ENCODE measurements around the gene UGGT1. TPM values are rescaled to one million over a fixed set of nuclear protein-coding genes. Genes with fewer than 3 reads are reported as not detected.

UGGT1 gene
- total RNA-seq, 4 donors from 2014 or later = 43.1 to 66.5 (median 55.3) TPM

- TF ChIP-seq, protein P1, sequence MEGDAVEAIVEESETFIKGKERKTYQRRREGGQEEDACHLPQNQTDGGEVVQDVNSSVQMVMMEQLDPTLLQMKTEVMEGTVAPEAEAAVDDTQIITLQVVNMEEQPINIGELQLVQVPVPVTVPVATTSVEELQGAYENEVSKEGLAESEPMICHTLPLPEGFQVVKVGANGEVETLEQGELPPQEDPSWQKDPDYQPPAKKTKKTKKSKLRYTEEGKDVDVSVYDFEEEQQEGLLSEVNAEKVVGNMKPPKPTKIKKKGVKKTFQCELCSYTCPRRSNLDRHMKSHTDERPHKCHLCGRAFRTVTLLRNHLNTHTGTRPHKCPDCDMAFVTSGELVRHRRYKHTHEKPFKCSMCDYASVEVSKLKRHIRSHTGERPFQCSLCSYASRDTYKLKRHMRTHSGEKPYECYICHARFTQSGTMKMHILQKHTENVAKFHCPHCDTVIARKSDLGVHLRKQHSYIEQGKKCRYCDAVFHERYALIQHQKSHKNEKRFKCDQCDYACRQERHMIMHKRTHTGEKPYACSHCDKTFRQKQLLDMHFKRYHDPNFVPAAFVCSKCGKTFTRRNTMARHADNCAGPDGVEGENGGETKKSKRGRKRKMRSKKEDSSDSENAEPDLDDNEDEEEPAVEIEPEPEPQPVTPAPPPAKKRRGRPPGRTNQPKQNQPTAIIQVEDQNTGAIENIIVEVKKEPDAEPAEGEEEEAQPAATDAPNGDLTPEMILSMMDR (IDR thresholded peaks at IDR 0.05; ENCODE audit: low read depth) = no peak
Measured at GRCh38 chr2:128090575-128090944, 440 bp upstream of the UGGT1 start.

GRCh38 chr2:128091726-128092080 lies 703 bp downstream of the UGGT1 start:
- TF ChIP-seq, protein P1 (IDR thresholded peaks at IDR 0.05; ENCODE audit: low read depth) = no peak

DNA sequence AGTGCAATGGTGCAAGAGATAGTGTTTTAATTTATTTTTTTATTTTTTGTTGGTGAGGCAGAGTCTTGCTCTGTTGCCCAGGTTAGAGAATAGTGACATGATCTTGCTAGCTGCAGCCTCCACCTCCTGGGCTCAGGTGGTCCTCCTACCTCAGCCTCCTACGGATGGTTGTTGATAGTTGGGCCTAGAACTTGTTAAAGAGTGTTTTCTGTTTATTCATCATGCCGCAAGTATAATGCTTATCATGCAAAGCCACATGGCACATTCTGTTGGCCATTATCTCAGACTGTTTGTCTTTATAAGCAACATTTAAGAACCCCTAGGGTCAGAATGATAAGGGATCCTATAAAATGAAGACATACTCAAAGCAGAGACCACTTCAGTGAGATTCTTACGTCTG lies 1.7 kb downstream of the UGGT1 start:
- TF ChIP-seq, protein P1 (IDR thresholded peaks at IDR 0.05; ENCODE audit: low read depth) = no peak

DNA sequence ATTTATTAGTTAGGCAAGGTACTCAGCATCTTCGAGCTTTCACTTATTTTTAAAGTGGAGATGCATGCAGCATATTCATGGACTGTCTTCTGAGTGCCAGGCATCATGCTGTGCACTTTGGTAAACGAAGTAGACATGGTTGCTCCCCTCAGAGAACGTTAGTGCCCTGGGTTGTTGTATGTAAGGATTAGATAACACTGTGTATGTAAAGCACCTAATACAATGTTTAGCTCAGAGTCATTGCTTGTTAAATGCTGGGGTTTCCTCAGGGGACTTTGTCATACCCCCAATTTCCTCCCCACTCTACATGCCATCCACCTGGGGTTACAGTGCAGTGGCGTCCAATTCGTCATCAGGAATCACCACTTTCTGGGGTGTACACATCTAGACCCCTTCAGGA lies 2.8 kb downstream of the UGGT1 start:
- TF ChIP-seq, protein P1 (IDR thresholded peaks at IDR 0.05; ENCODE audit: low read depth) = no peak

GRCh38 chr2:128095201-128095600 lies 4.2 kb downstream of the UGGT1 start:
- TF ChIP-seq, protein P1 (IDR thresholded peaks at IDR 0.05; ENCODE audit: low read depth) = no peak

DNA sequence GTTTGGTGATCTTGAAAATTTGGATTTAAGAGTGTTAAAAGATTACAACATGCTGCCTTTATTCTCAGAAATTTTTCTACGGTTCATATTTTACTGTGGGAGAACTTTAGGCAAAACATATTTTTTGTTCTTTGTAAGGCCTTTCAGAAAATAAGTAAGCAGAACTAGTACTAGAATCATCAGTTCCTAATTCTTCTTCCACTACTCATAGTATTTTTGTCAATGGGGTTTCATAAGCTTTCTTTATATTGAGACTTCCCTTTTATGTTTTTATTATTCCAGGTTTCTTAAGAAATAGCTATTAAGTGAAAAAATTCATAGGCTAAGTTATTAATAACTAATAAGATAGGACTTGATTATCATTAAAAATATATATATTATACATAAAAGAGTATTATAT lies 12.4 kb downstream of the UGGT1 start:
- TF ChIP-seq, protein P1 (IDR thresholded peaks at IDR 0.05; ENCODE audit: low read depth) = no peak

- TF ChIP-seq, protein P1 (IDR thresholded peaks at IDR 0.05; ENCODE audit: low read depth) = no peak
Measured at GRCh38 chr2:128105072-128105471, 14.1 kb downstream of the UGGT1 start.
